ENCODE measurements around the gene UQCRC1.

UQCRC1 gene

GRCh38 chr3:48633743-48634142 is 24.3 kb upstream of the UQCRC1 start:
- no peak for DNase-seq (ENCODE audit: low read depth)

- DNase-seq (ENCODE audit: low read depth): no peak
Measured at GRCh38 chr3:48633256-48633655, 23.8 kb upstream of the UQCRC1 start.

- DNase-seq (ENCODE audit: low read depth): no peak
Measured at GRCh38 chr3:48631516-48632448, 22.3 kb upstream of the UQCRC1 start.

GRCh38 chr3:48630833-48631232 is 21.4 kb upstream of the UQCRC1 start:
- DNase-seq (ENCODE audit: low read depth): no peak

- no peak for DNase-seq (ENCODE audit: low read depth)
Measured at GRCh38 chr3:48630407-48630806, 21.0 kb upstream of the UQCRC1 start.

- DNase-seq (ENCODE audit: low read depth): no peak
Measured at GRCh38 chr3:48629894-48630293, 20.4 kb upstream of the UQCRC1 start.

- no peak for DNase-seq (ENCODE audit: low read depth)
Measured at GRCh38 chr3:48628277-48629017, 19.0 kb upstream of the UQCRC1 start.

- DNase-seq (ENCODE audit: low read depth): no peak
Measured at GRCh38 chr3:48625600-48625999, 16.2 kb upstream of the UQCRC1 start.

GRCh38 chr3:48624767-48625166 is 15.3 kb upstream of the UQCRC1 start:
- no peak for DNase-seq (ENCODE audit: low read depth)

GRCh38 chr3:48623851-48624547 is 14.6 kb upstream of the UQCRC1 start:
- no peak for DNase-seq (ENCODE audit: low read depth)

GRCh38 chr3:48621461-48621869 is 12.0 kb upstream of the UQCRC1 start, which contains the start of gene TMEM89:
TMEM89 (minus strand) TSS chr3:48621769; CDS start chr3:48621756, 13 bp downstream.
- no peak for DNase-seq (ENCODE audit: low read depth)

GRCh38 chr3:48619541-48620524 is 10.4 kb upstream of the UQCRC1 start:
- DNase-seq (ENCODE audit: low read depth): no peak

- DNase-seq (ENCODE audit: low read depth): no peak
Measured at GRCh38 chr3:48617559-48617958, 8.1 kb upstream of the UQCRC1 start.

- DNase-seq (ENCODE audit: low read depth): no peak
Measured at GRCh38 chr3:48614044-48614443, 4.6 kb upstream of the UQCRC1 start.

GRCh38 chr3:48612309-48612708 is 2.9 kb upstream of the UQCRC1 start:
- DNase-seq (ENCODE audit: low read depth): no peak

GRCh38 chr3:48607519-48607918 is 1.9 kb downstream of the UQCRC1 start:
- no peak for DNase-seq (ENCODE audit: low read depth)

- DNase-seq (ENCODE audit: low read depth): no peak
Measured at GRCh38 chr3:48601622-48601994, 7.8 kb downstream of the UQCRC1 start.

GRCh38 chr3:48600711-48601621 is 8.5 kb downstream of the UQCRC1 start:
- DNase-seq (ENCODE audit: low read depth): no peak

- no peak for DNase-seq (ENCODE audit: low read depth)
Measured at GRCh38 chr3:48599509-48600285, 9.7 kb downstream of the UQCRC1 start.
